HCT116 (cell line): ENCODE data around the gene DEFB123.

Source experiments
- CTCF ChIP-seq, 3 experiments: fragments of 200-600 bp in 1 of 3; sonication (generic) in 1 of 3; IDR thresholded peaks in 2 of 3; conservative IDR thresholded peaks in 1 of 3; 2 replicates each; pipeline ENCODE4 v1.5.1; 2012 to 2017; ENCODE audit warnings: low read depth in 2 of 3, low read length in 2 of 3, antibody characterized with exemption in 1 of 3, borderline replicate concordance in 1 of 3, control low read depth in 1 of 3, mild to moderate bottlenecking in 1 of 3, mixed read lengths in 1 of 3, mixed run types in 1 of 3, moderate library complexity in 1 of 3; ENCODE audit not compliant: insufficient read depth in 1 of 3
- ELF1 ChIP-seq: IDR thresholded peaks from 2 replicates; pipeline ENCODE4 v1.6.1; 2012; ENCODE audit warnings: low read depth, borderline replicate concordance
- POLR2AphosphoS5 ChIP-seq: IDR thresholded peaks from 2 replicates; pipeline ENCODE4 v1.6.1; 2011; ENCODE audit warnings: mild to moderate bottlenecking, low read depth, low read length, moderate library complexity

DNA sequence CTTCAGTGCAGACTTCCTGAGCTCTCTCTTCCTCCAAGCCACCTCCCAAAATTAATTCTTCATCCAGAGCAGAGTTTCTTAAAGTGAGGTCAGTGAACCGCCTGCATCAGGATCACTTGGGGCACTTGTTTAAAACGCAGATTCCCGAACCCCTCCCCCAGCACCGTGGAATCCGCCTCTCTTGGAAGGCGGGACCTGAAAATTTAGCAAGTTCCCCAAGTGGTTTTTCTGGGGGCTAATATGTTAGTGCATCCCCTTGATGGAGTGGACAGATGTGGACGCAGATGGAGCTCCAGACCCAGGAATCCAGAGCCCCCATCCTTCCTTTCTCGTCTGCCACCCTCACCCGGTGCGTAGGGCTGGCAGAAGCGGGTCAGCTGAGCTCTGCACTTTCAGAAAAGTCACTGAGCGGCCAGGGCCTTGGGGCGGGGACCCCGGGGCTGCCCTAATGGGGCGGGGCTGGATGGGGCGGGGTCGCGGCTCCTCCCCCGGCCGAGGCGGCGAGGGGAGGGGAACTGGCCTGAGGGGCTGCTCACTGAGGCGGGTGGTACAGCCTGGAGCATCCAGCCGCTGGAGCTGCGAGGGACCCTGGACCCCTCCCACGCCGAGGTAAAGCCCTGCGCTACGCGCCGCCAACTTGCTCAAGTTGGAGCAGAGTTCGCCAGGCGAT is 34.5 kb downstream of the DEFB123 start, which contains the start of the genes DEFB124 and REM1:
- TF ChIP-seq POLR2AphosphoS5: no peak
- TF ChIP-seq ELF1: no peak
- TF ChIP-seq CTCF (IDR thresholded peaks at IDR 0.05 in 2 of 3, conservative IDR thresholded peaks at IDR 0.05 in 1 of 3; ENCODE audit: borderline replicate concordance in 1 of 3, insufficient read depth in 1 of 3, low read depth in 2 of 3, low read length in 2 of 3): no peak
